ELR (cell line): ENCODE data around the gene SMC3.
A peak's percentile ranks its signal among the peaks of the same experiment; 100 is the strongest.

Experiments used
- DNase-seq: peaks from one replicate; pipeline ENCODE4 v3.0.0-alpha.2; 2015; ENCODE audit warnings: low read depth

The SMC3 gene

DNA sequence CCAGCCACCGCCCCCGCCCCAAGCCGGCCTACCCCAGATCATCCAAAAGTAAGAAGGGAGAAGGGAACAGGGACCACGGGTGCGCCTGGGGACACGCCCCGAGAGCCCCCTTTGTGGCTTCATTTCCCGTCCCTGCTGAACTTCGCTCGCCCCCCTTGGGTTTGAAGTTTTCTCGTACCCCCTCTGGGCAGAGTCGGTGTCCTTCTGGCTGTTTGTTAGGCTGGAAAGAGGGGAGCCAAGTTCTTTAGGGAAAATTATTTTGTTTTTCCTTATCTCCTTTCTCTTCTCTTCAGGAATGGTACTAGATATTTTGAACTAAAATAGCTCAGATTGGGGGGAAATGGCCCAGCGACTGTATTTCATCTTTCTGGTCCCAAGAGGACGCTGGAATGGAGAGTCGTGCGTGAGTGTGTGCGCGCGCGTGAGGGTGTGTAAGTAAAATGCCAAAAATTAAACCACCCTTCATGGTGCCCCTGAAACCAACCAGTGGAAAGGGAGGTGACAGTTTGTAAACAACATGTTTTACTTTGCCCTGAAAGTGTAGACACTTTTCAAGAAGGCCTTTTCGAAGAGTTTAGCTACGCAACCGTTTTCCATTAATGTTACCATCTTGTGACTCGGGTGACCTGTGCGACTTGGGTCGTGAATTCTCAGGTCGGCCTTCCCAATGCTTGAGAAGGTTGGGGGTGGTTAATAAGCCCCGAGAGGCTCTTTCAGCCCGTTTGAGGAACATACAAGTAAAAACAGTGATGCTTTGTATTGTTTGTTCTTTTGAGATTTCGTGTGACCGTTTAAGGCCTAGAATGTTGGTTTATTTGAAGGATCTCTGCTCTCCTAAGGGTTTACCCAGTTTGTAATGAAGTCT lies 77.3 kb downstream of the SMC3 start:
- DNase-seq = no peak

DNA sequence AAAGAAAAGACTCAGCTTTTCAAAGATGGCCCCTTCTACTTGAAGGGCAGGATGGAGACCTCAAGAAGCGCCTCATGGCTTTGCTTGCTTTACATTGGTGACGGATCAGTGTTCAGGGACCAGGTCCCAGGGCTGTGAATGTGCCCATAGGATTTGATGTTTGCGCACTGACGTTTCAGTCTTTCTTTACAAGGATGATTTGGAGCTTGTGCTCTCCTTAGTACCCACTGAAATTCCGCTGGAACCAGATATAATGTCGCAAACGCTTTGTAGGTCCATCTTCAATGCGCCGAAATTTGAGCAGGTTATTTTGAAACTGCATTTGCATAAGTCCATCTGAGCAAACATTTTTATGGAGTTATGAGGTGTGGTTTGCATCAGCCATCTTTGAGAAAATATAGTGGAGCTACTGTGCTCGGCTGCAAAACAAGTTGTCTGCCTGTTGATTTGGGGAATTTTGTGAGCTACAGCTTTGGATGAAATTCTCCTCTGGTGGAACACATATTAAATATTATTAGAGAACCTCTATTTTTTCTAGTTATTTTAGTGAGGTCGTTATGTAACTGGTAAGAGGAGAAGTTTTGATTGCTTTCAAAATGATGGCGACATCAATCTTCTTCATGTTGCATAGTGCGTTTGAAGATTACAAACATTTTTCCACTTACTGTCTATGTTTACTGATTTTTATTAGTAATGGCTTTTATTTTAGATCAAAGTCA lies 79.1 kb downstream of the SMC3 start:
- no peak for DNase-seq

DNA sequence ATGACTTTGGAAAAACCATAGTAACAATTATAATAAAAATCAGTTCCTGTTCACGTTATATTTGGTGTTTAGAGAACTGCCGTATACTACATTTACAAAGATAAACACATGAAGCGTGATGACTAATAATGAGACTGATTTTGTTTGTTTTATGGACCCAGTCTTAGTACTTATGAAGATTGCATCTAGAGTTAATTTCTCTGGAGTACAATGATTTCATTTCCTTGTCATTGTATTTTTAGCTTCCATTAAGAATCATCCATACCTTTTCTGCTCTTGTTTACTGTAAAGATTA lies 79.6 kb downstream of the SMC3 start:
- DNase-seq = peak; percentile 74

DNA sequence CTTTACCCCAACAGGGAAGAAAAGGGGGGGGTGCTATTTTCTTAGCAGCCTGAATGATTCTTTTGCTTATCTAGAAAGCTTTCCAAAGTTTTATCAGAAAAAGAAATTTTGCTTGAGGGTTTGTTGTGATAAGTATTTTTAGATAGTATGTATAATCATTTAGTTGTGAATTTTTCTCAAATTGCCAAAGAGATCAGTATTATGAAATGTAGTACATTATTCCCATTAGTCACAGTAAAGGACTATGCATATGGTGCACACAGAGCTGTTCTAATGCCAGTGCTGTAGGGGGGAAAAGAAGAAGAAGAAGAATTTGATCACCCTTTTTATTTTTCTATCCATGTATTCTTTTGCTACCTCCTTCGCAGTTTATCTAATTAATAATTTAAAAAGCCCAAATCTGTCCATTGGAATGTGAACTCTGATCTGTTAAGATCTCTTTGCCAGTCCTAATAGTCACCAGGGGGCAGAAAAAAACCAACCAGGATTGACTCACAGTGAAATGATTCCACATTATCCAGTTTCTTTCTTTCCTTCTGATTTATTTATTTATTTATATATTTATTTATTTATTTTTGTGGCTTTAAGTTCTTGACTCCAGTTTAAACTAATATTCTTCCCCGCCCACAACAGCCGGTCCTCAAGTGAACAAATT lies 81.3 kb downstream of the SMC3 start:
- peak; percentile 57 for DNase-seq

DNA sequence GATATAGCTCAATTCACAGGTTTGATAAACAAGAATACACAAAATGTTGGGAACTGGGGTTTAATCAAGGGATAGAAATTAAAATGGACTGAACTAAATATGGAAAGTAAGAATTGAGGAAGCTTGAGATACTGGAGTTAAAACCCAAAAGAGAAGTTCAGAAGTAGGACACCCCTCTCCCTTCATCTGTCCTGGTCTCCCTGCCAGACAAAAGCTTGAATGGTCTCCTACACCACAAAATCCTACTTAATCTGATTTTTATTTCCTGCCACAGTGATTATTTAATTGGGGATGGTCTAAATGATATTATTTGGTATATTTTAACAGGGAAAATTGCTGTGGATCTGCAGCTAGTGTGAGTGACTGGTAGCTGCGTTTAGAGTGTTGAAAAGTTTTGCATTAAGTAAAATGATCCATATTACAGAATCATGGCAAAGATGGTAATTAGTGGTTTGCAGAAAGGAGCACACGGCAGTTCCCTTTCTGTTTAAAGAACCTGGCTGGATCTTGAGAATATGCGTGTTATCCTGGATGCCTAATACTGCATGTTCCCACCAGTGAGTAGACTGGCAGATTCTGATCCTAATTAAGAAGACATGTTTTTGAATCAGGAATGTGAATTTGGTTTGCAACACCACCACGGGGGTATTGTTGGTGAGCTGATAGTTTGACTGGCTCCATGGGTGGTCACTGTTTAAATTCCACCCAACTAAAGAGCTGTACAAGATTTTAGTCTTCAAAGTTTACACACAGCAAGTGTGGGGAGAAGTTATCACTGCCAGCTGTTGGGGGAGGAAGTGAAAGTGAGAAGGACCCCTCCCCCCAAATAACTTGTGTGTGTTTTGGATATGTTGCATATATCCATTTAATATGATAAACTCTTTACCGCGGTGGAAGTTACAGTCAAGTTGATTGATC lies 82.1 kb downstream of the SMC3 start:
- no peak for DNase-seq

DNA sequence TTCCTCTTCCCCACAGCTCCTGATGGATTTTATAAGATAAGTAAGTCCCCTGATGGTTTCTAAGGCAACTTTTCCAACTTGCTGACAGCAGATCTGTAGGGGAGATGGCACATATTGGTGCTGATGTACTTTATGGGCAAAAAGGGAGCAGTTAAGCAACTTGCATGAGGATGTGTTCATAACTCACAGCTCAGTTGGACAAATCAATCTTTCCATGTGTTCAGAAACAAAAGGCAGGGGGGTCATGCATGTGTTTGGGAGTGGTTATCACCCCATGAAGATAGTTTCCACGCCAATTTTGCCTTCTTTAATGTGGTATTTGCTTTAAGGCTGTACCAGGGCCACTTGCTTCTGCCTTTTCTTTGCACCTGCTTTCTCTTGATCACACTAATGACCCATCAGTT lies 82.8 kb downstream of the SMC3 start:
- no peak for DNase-seq

DNA sequence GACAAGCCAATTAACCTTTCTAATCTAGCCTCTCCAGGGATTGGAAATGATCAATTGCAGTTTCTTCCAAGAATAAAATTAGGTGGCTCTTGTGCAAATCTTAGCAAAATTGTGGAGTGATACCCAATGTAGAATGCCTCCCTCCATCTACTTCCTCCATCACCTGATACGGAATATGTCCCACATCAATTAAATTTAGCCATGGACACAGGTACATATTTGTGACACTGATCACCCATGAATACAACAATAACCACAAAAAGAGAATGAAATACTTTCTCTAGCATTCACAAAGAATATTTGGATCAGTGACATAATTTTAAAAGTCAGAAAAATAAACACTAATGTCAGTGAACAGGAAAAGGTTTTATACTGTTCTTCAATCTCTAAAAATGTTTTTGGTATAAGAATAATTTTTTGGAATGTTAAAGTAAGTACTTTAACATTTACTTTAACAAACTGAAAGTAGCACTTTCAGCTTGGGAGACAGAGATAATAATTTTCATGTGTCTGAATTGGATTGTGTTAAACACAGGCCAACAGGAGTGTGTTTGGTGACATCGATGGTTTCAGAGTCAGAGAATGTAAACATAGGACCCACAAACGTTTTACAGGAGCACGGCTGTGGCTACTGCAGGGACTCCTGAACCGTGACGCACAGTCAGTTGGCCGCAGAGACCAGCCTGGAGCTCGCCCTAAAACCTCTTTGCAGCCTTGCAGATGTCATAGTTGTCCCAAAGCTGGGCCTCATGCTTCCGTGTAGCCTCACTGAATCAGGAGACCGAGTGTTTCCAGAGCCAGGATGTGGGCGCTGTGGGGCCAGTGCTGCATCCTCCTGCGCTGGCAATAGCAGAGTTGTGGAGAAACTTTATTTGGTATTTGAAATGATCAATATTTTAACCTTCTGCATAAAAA lies 83.8 kb downstream of the SMC3 start:
- peak; percentile 96 for DNase-seq

DNA sequence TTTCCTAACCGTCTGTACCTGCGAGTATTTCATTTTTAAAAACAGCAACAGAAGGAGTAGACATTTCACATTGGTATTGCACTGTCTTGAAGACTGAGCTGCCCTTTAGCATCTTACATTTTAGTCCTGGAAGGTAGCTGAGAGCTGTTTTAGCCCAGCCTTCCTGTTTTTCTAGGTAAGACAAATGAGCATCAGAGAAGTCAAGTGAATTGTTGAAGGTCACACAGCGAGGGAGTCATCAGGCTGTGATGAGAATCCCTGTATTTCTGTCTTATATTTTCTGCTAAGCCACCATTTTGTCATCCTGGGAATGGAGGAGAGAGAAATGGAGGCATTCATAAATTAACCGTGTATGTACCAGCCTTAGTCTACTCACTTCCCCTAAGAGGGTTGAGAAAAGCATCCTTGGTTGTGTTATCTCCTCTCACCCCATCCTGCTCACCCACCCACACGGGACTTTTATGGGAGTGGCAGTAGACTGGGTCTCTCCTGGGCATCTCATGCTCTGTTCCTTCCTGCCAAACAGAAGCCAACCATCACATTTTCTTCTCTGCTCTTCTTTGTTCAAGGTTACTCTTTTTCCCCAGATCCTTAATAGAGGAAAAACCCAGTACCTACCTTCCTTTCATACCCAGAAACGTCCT lies 85.1 kb downstream of the SMC3 start:
- DNase-seq = no peak
